DND-41 (cell line): Measurements from ENCODE around the gene LIPG.

Experiments
- CTCF ChIP-seq: IDR thresholded peaks from 2 replicates; pipeline ENCODE4 v1.5.1; 2012; ENCODE audit warnings: borderline replicate concordance, low read length, moderate library complexity, mild to moderate bottlenecking; ENCODE audit not compliant: poor library complexity, severe bottlenecking; ENCODE audit errors: extremely low read depth
- EZH2 ChIP-seq: IDR thresholded peaks from 3 replicates; pipeline ENCODE4 v1.6.1; 2012; ENCODE audit warnings: borderline replicate concordance, low read depth, mild to moderate bottlenecking, moderate library complexity, low read length, inconsistent platforms; ENCODE audit not compliant: severe bottlenecking

DNA sequence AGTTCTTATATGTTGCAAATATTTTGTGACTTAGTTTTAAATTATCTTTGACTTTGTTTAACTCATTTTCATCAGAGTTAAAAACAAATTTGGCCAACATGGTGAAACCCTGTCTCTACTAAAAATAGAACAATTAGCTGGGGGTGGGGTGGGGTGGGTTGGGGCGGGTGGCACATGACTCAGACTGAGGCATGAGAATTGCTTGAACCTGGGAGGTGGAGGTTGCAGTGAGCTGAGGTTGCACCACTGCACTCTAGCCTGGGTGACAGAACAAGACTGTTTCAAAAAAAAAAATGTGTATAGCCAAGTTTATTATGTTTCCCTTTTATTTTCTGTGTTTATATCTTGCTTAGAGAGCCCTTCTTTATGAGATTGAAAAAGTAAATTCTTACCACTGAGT is 14.2 kb upstream of the LIPG start:
- no peak for TF ChIP-seq CTCF
- TF ChIP-seq EZH2 = no peak
